GM12865 (cell line): ENCODE results near the gene PDSS2.
"Not testable (repeated sequence)": the region's sequence is repeated elsewhere in the genome, so short reads cannot be mapped to it uniquely, and the experiment has no call there.

Experiments used
- DNase-seq: peaks from one replicate; pipeline ENCODE4 v3.0.0; 2010; ENCODE audit warnings: low read depth
- H3K4me3 ChIP-seq: 2 replicates; pipeline ENCODE4 v1.5.1; 2011; ENCODE audit warnings: mild to moderate bottlenecking, low read depth, low read length, control low read depth
- CTCF ChIP-seq: IDR thresholded peaks from 2 replicates; pipeline ENCODE4 v1.5.1; 2011; ENCODE audit warnings: low read length, control low read depth, low read depth, inconsistent platforms; ENCODE audit not compliant: insufficient read depth; ENCODE audit errors: missing control alignments

PDSS2 gene

DNA sequence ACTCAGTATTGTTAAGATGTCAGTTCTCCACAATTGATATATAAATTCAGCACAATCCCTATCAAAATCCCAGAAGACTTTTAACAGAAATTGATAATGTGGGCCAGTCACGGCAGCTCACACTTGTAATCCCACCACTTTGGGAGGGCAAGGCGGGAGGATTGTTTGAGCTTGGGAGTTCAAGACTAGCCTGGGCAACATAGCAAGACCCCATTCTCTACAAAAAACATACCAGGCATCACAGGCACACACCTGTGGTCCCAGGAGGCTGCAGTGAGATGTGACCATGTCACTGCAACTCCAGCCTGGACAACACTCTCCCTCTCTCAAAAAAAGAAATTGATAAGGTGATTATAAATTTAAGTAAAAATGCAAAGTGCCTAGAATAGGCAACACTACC, 90.9 kb downstream of the PDSS2 start:
- no peak for DNase-seq
- no peak overlapping the region for H3K4me3 ChIP-seq
- no peak for TF ChIP-seq CTCF

- DNase-seq, H3K4me3 ChIP-seq: not testable (repeated sequence)
Observed at GRCh38 chr6:107364173-107364572, 95.2 kb downstream of the PDSS2 start.

DNA sequence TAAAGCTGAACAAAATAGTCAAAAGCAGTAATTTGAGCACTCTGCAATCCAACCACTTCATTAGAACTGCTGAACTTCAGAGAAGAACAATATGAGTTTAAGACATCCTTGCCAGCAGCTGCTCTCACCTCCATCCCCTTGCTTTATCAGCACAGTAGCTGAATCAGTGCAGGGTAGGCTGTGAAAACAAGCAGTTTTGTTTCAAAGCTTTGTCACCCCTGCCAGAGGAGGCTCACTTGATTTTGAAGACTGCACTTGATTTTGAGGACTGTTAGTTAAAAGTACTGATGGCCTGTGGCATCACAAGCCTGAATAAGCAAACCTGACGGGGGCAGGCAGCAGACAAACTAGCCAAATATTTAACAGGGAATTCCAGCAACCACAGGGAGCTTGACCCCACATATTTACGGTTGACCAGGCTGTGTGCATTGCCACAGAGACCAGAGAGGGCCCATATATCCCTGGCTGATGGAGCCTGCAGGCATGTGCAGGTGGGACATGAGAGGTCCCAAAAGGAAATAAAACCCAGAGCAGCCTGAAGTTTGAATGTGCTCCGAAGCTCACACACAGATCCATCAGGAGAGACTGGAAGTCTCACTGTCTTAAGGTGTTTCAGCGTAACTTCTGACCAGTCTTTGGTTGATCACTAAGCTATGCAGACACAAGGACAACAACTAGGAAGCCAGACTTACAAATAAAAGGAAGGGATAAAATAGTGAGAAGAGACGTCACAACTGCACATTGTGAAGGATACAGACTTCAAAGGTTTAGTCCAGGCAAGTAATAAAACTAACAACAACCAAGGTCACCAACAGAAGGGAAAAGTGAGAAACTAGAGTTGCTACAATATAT, 97.4 kb downstream of the PDSS2 start:
- no peak for DNase-seq
- TF ChIP-seq CTCF: no peak

DNA sequence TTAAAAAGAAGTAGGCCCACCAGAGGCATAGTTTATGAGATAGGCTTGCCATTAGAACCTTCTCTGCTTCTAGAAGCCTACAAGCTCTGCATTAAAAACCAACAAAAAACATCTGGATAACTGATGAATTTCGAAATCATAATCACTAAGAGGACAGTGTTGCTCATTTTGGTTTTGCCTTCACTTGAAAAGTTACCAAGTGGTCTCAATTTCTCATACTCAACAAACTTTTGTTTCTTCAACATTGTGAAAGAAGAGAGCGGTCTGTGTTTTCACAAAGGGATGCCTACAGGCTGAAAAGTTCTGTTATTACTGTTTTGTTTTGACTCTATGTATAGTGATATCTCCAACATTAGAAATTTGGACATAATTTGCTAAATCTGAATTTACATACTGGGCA, 98.9 kb downstream of the PDSS2 start:
- H3K4me3 ChIP-seq: no peak overlapping the region
- no peak for TF ChIP-seq CTCF
- DNase-seq: peak; percentile 4

More for the DNA sequence above, 97.4 kb downstream of the PDSS2 start:
- no peak overlapping the region for H3K4me3 ChIP-seq

DNA sequence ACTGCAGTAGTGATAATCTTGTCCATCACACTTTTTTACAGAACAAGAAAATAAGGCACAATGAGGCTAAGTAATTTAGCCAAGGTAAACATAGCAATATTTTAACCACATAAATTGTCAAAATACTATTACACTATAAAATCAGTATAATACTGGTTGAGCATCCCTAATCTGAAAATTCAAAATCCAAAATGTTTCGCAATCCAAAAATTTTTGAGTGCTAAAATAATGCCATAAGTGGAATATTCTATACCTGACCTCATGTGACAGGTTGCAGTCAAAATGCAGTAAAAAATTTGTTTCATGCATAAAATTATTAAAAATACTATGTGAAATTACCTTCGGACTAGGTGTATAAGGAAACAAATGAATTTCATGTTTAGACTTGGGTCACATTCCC, 101.5 kb downstream of the PDSS2 start:
- TF ChIP-seq CTCF: no peak
- no peak overlapping the region for H3K4me3 ChIP-seq
- DNase-seq: no peak

- no peak for TF ChIP-seq CTCF
- no peak overlapping the region for H3K4me3 ChIP-seq
- no peak for DNase-seq
Observed at GRCh38 chr6:107357031-107357430, 102.3 kb downstream of the PDSS2 start.

GRCh38 chr6:107355659-107356058, 103.7 kb downstream of the PDSS2 start:
- no peak overlapping the region for H3K4me3 ChIP-seq
- DNase-seq: peak; percentile 3
- no peak for TF ChIP-seq CTCF
